SK-N-SH (cell line): ENCODE data around the gene NLGN1. TPM values are rescaled to one million over a fixed set of nuclear protein-coding genes. Genes with fewer than 3 reads are reported as not detected.

Experiments used
- CTCF ChIA-PET: fragments of 300-600, 350-600 bp; formaldehyde crosslinking; extraction: SDS; loops from one replicate; lab custom pipeline; 2021; lab: Yijun Ruan, JAX
- POLR2A ChIA-PET: fragments of 350-600 bp; sonication (Branson Sonifier 250); formaldehyde crosslinking; extraction: SDS; loops from one replicate; lab custom pipeline; 2020; ENCODE audit warnings: antibody characterized with exemption, inconsistent platforms; lab: Yijun Ruan, JAX
- DNase-seq: peaks from one replicate; pipeline ENCODE4 v3.0.0; 2012
- H2AFZ ChIP-seq: fragments of 200-600 bp; sonication (generic); 2 replicates; pipeline ENCODE4 v1.8.1; 2016; ENCODE audit warnings: antibody characterized with exemption, mild to moderate bottlenecking, low read depth
- H3F3A ChIP-seq: fragments of 200-600 bp; sonication (generic); replicated peaks from 2 replicates; pipeline ENCODE3; 2016; ENCODE audit warnings: antibody characterized with exemption, mild to moderate bottlenecking; ENCODE audit not compliant: insufficient read depth
- H3K27ac ChIP-seq, 2 experiments: fragments of 200-500 bp in 1 of 2; fragments of 200-600 bp in 1 of 2; sonication (Bioruptor generic) in 1 of 2; sonication (generic), shearing (Covaris generic) in 1 of 2; 2 replicates each; pipeline versions ENCODE4 v1.5.1 to v1.6.1; 2014 to 2016; ENCODE audit warnings: low read depth in 2 of 2, inconsistent platforms in 1 of 2, low read length in 1 of 2, mild to moderate bottlenecking in 1 of 2, mixed read lengths in 1 of 2
- H3K27me3 ChIP-seq: fragments of 200-600 bp; sonication (generic), shearing (Covaris generic); 2 replicates; pipeline ENCODE4 v1.6.1; 2016; ENCODE audit warnings: mixed run types; ENCODE audit not compliant: insufficient read depth
- H3K36me3 ChIP-seq, 2 experiments: fragments of 200-500 bp in 1 of 2; fragments of 200-600 bp in 1 of 2; sonication (Bioruptor generic) in 1 of 2; sonication (generic) in 1 of 2; replicated peaks in 1 of 2; 2 replicates each; pipeline versions ENCODE3 to v1.5.1; 2014 to 2016; ENCODE audit warnings: low read length in 1 of 2, mild to moderate bottlenecking in 1 of 2; ENCODE audit not compliant: insufficient read depth in 2 of 2, control insufficient read depth in 1 of 2
- H3K4me1 ChIP-seq, 2 experiments: fragments of 200-500 bp in 1 of 2; fragments of 200-600 bp in 1 of 2; sonication (Bioruptor generic) in 1 of 2; sonication (generic), shearing (Covaris generic) in 1 of 2; 2 replicates each; pipeline versions ENCODE4 v1.5.1 to v1.6.1; 2014 to 2016; ENCODE audit warnings: low read depth in 1 of 2, low read length in 1 of 2, mixed run types in 1 of 2; ENCODE audit not compliant: insufficient read depth in 2 of 2, control insufficient read depth in 1 of 2
- H3K4me2 ChIP-seq: fragments of 200-600 bp; sonication (generic), shearing (Covaris generic); 2 replicates; pipeline ENCODE4 v1.6.1; 2017; ENCODE audit warnings: mixed run types
- H3K4me3 ChIP-seq, 2 experiments: fragments of 200-500 bp in 1 of 2; fragments of 200-600 bp in 1 of 2; sonication (Bioruptor generic) in 1 of 2; sonication (generic), shearing (Covaris generic) in 1 of 2; 2 replicates each; pipeline versions ENCODE4 v1.5.1 to v1.8.1; 2014 to 2016; ENCODE audit warnings: low read depth in 2 of 2, inconsistent platforms in 1 of 2, low read length in 1 of 2, mild to moderate bottlenecking in 1 of 2, mixed read lengths in 1 of 2, moderate library complexity in 1 of 2
- H3K79me2 ChIP-seq: fragments of 200-600 bp; sonication (generic); 2 replicates; pipeline ENCODE4 v1.8.1; 2017; ENCODE audit warnings: mild to moderate bottlenecking; ENCODE audit not compliant: insufficient read depth
- H3K9ac ChIP-seq: fragments of 200-600 bp; sonication (generic); 2 replicates; pipeline ENCODE4 v1.6.1; 2017; ENCODE audit warnings: mixed run types
- H3K9me2 ChIP-seq: fragments of 200-600 bp; sonication (generic); 2 replicates; pipeline ENCODE4 v1.6.1; 2017; ENCODE audit warnings: mixed run types
- H3K9me3 ChIP-seq: fragments of 200-600 bp; sonication (generic); 2 replicates; pipeline ENCODE4 v1.6.1; 2017; ENCODE audit warnings: mixed run types, mild to moderate bottlenecking, moderate library complexity
- H4K20me1 ChIP-seq: fragments of 200-600 bp; sonication (generic); 2 replicates; pipeline ENCODE4 v1.6.1; 2017; ENCODE audit warnings: mild to moderate bottlenecking, mixed run types; ENCODE audit not compliant: insufficient read depth
- CHD2 ChIP-seq: fragments of 150-350 bp; IDR thresholded peaks from 2 replicates; pipeline ENCODE4 v1.6.1; 2018; ENCODE audit warnings: low read length; ENCODE audit not compliant: partially characterized antibody
- ELF1 ChIP-seq: IDR thresholded peaks from 2 replicates; pipeline ENCODE4 v1.4.0; 2012
- EP300 ChIP-seq, 2 experiments: IDR thresholded peaks; 2 replicates each; pipeline versions ENCODE4 v1.4.0 to v1.6.1; 2012; ENCODE audit warnings: borderline replicate concordance in 1 of 2, low read depth in 1 of 2, low read length in 1 of 2
- FOSL2 ChIP-seq: IDR thresholded peaks from 2 replicates; pipeline ENCODE4 v1.4.0; 2012; ENCODE audit warnings: low read depth, mild to moderate bottlenecking, moderate library complexity, borderline replicate concordance
- FOXM1 ChIP-seq: IDR thresholded peaks from 2 replicates; pipeline ENCODE4 v1.4.0; 2012; ENCODE audit warnings: low read depth, mild to moderate bottlenecking
- GABPA ChIP-seq: IDR thresholded peaks from 2 replicates; pipeline ENCODE4 v1.4.0; 2012; ENCODE audit warnings: low read depth, mild to moderate bottlenecking
- JUND ChIP-seq: IDR thresholded peaks from 2 replicates; pipeline ENCODE4 v1.4.0; 2012
- MAX ChIP-seq: IDR thresholded peaks from 2 replicates; pipeline ENCODE4 v1.4.0; 2012; ENCODE audit warnings: low read depth
- MEF2A ChIP-seq: IDR thresholded peaks from 2 replicates; pipeline ENCODE4 v1.4.0; 2012; ENCODE audit warnings: low read depth, borderline replicate concordance
- MXI1 ChIP-seq: IDR thresholded peaks from 2 replicates; pipeline ENCODE4 v1.6.1; 2012; ENCODE audit warnings: mild to moderate bottlenecking, low read depth, low read length, improper control_type of control experiment
- NFIC ChIP-seq: IDR thresholded peaks from 2 replicates; pipeline ENCODE4 v1.4.0; 2012; ENCODE audit warnings: borderline replicate concordance
- PBX3 ChIP-seq: IDR thresholded peaks from 2 replicates; pipeline ENCODE4; 2012
- RAD21 ChIP-seq: IDR thresholded peaks from 2 replicates; pipeline ENCODE4 v1.6.1; 2012; ENCODE audit warnings: mild to moderate bottlenecking, low read length
- RCOR1 ChIP-seq: fragments of 150-350 bp; IDR thresholded peaks from 2 replicates; pipeline ENCODE4 v1.6.1; 2017; ENCODE audit warnings: antibody characterized with exemption, low read length
- REST ChIP-seq: IDR thresholded peaks from 2 replicates; pipeline ENCODE4 v1.6.1; 2012; ENCODE audit warnings: mild to moderate bottlenecking, low read depth, low read length, moderate library complexity
- TCF12 ChIP-seq: IDR thresholded peaks from 2 replicates; pipeline ENCODE4 v1.4.0; 2012
- TEAD4 ChIP-seq: IDR thresholded peaks from 2 replicates; pipeline ENCODE4 v1.4.0; 2012; ENCODE audit warnings: mild to moderate bottlenecking, borderline replicate concordance; ENCODE audit not compliant: insufficient read depth
- USF1 ChIP-seq: IDR thresholded peaks from 2 replicates; pipeline ENCODE4 v1.4.0; 2012; ENCODE audit warnings: low read depth, borderline replicate concordance
- WGBS: methylation state at CpG from one replicate; pipeline ENCODE4 v1.1.6; 2017; ENCODE audit warnings: low lambda C conversion rate; 5-methylcytosine and 5-hydroxymethylcytosine counted together
- polyA plus RNA-seq, 3 experiments: library from polyadenylated mRNA; depleted of rRNA; stranded (reverse); fragments of >200 nt; gene quantifications; 2 replicates each; pipeline ENCODE4 v1.2.3, GENCODE V29; 2012
- TF ChIP-seq, protein P1 (sequence below): fragments of 200-600 bp; sonication (generic); IDR thresholded peaks from 2 replicates; pipeline ENCODE4 v1.6.1; 2017; ENCODE audit warnings: antibody characterized with exemption, mild to moderate bottlenecking, moderate library complexity

The NLGN1 gene
- polyA plus RNA-seq, 1 of the 3 experiments (the other 2 are of a cell fraction): 1.5 TPM

DNA sequence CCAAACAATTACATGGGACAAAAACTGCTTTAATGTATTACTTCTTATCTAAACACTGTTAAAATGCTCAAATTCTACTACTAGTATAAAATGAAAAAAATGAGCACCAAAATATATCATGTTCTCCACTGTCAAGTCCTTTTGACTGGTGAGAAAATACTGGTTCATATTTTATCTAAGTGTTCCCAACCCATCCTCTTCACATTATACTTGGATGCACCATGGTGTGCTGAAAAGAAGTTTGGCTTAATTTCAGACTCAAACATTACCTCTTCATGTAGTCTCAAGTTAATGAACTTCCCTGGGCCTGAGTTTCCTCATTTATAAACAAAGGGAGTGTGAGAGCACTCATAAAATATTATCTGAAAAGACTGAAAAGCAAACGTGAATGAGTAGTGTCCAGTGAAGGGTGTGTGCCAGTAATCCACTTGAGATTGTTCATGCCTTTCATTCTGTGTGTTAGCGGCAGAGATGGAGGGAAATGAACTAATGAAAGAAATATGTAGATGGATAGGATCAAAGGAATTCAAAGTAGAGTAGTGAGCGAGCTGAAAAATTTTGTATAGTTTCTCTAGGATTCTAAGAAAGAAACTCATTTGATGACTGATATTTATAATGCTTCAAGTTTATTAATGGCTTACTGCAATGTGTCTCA lies 263.2 kb downstream of the NLGN1 start:
- Histone ChIP-seq H3K36me3 (no peaks in the 10 kb centered on the region), H3K9me2 (no peaks in the 10 kb centered on the region), H4K20me1 (no peaks in the 10 kb centered on the region), H3F3A (peaks cover 19% of the 10 kb centered on the region), H3K4me1 (peaks cover 0 to 3% of the 10 kb centered on the region in 2 experiments; a peak in 1 of 4 replicates), H3K9me3 (no peaks in the 10 kb centered on the region), H3K27me3 (no peaks in the 10 kb centered on the region), H3K79me2 (no peaks in the 10 kb centered on the region), H3K27ac (peak overlapping the region; percentile 22 to 50; a peak in 3 of 4 replicates), H3K4me2 (peak overlapping the region; percentile 58), H2AFZ (peak overlapping the region; percentile 43; the same call in 1 of the 2 replicates), H3K4me3 (no peak overlapping the region), H3K9ac (peak overlapping the region; percentile 27; the same call in 1 of the 2 replicates)
- WGBS: 14% methylated on average over 3 of the region's 3 CpGs
- POLR2A ChIA-PET: no interaction called here
- CTCF ChIA-PET: no interaction called here
- DNase-seq: no peak
- peak; percentile 49 for TF ChIP-seq NFIC
- no peak for TF ChIP-seq CHD2
- TF ChIP-seq TCF12: peak; percentile 56
- peak; percentile 56 for TF ChIP-seq JUND
- TF ChIP-seq EP300 (IDR thresholded peaks at IDR 0.05; ENCODE audit: borderline replicate concordance in 1 of 2, low read depth in 1 of 2, low read length in 1 of 2): peak in 1 of 2 experiments; percentile 57; a peak in 1 of 4 replicates
- peak; percentile 49; the same call in 1 of the 2 replicates for TF ChIP-seq FOSL2
- peak; percentile 35; the same call in 1 of the 2 replicates for TF ChIP-seq PBX3
- TF ChIP-seq MAX: no peak
- TF ChIP-seq TEAD4: 0 out of 2 replicates have a peak, but pooled peaks have one; percentile 20

GRCh38 chr3:173663696-173664111 lies 266.2 kb downstream of the NLGN1 start:
- DNase-seq: no peak
- Histone ChIP-seq H3K27ac (peak overlapping the region in 1 of 2 experiments; percentile 60; a peak in 2 of 4 replicates), H3K4me2 (no peak overlapping the region), H3K9me2 (no peaks in the 10 kb centered on the region), H3K9ac (no peak overlapping the region), H3K36me3 (no peaks in the 10 kb centered on the region), H3K27me3 (no peaks in the 10 kb centered on the region), H2AFZ (no peak overlapping the region; the same call in 1 of the 2 replicates), H3K79me2 (no peaks in the 10 kb centered on the region), H4K20me1 (no peaks in the 10 kb centered on the region), H3K9me3 (no peaks in the 10 kb centered on the region), H3F3A (peaks cover 19% of the 10 kb centered on the region), H3K4me1 (peaks cover 0 to 3% of the 10 kb centered on the region in 2 experiments; a peak in 1 of 4 replicates), H3K4me3 (no peak overlapping the region)
- 3% methylated on average over 1 of the region's 1 CpG for WGBS
- POLR2A ChIA-PET: no interaction called here
- CTCF ChIA-PET: no interaction called here
- TF ChIP-seq USF1 (no peak), ELF1 (no peak), FOXM1 (no peak), CHD2 (no peak), TCF12 (peak; percentile 47), MEF2A (no peak), RAD21 (no peak), MXI1 (no peak), GABPA (no peak), EP300 (IDR thresholded peaks at IDR 0.05; ENCODE audit: borderline replicate concordance in 1 of 2, low read depth in 1 of 2, low read length in 1 of 2) (no peak; a peak in 1 of 4 replicates), REST (no peak), JUND (peak; percentile 38), MAX (no peak), RCOR1 (no peak), FOSL2 (peak; percentile 64; the same call in 1 of the 2 replicates)
- TF ChIP-seq, protein P1, sequence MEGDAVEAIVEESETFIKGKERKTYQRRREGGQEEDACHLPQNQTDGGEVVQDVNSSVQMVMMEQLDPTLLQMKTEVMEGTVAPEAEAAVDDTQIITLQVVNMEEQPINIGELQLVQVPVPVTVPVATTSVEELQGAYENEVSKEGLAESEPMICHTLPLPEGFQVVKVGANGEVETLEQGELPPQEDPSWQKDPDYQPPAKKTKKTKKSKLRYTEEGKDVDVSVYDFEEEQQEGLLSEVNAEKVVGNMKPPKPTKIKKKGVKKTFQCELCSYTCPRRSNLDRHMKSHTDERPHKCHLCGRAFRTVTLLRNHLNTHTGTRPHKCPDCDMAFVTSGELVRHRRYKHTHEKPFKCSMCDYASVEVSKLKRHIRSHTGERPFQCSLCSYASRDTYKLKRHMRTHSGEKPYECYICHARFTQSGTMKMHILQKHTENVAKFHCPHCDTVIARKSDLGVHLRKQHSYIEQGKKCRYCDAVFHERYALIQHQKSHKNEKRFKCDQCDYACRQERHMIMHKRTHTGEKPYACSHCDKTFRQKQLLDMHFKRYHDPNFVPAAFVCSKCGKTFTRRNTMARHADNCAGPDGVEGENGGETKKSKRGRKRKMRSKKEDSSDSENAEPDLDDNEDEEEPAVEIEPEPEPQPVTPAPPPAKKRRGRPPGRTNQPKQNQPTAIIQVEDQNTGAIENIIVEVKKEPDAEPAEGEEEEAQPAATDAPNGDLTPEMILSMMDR: no peak
